Adrenal gland (tissue), 5 donors: ENCODE measurements around the gene LSM12.

ENCODE experiments used
- POLR2A ChIP-seq, 2 donors: fragments of 450-650 bp; IDR thresholded peaks; one replicate each; pipeline ENCODE4 v1.6.1; 2017; ENCODE audit warnings: antibody characterized with exemption in 2 of 2, mild to moderate bottlenecking in 2 of 2, moderate library complexity in 1 of 2
- TF ChIP-seq, protein P1 (sequence below), 6 experiments: fragments of 450-650 bp in 4 of 6; fragments of 200-600 bp in 2 of 6; sonication (generic) in 1 of 6; IDR thresholded peaks; 1 replicate in 5 of 6; 2 replicates in 1 of 6; pipeline versions ENCODE4 v1.5.1 to v1.8.0; 2016 to 2021; ENCODE audit warnings: antibody characterized with exemption in 6 of 6, mild to moderate bottlenecking in 2 of 6, moderate library complexity in 1 of 6
- donor health status: DM: no; HTN: no; CAD: no.

DNA sequence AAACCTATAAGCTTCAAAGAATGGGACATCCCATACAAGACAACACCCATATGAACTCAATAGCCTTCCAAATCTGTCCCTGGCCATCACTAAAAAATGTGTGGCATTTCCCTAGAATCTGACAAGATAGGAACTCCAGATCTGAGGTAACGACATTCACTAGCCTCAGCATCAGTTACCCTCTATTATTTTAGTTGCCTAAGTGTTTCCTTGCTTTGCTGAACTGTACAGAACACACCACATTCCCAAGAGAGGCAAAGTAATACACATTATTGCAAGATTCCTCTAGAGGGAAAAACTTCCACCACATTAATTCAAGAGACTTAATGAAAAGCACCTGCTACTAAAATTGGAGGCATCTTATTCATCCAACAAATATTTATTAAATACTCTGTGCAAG lies 5.0 kb downstream of the LSM12 start:
- TF ChIP-seq, protein P1, sequence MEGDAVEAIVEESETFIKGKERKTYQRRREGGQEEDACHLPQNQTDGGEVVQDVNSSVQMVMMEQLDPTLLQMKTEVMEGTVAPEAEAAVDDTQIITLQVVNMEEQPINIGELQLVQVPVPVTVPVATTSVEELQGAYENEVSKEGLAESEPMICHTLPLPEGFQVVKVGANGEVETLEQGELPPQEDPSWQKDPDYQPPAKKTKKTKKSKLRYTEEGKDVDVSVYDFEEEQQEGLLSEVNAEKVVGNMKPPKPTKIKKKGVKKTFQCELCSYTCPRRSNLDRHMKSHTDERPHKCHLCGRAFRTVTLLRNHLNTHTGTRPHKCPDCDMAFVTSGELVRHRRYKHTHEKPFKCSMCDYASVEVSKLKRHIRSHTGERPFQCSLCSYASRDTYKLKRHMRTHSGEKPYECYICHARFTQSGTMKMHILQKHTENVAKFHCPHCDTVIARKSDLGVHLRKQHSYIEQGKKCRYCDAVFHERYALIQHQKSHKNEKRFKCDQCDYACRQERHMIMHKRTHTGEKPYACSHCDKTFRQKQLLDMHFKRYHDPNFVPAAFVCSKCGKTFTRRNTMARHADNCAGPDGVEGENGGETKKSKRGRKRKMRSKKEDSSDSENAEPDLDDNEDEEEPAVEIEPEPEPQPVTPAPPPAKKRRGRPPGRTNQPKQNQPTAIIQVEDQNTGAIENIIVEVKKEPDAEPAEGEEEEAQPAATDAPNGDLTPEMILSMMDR (IDR thresholded peaks at IDR 0.05) = no peak
- no peak for TF ChIP-seq POLR2A (IDR thresholded peaks at IDR 0.05)
